Dendritic cell treated with granulocyte-macrophage colony-stimulating factor and Interleukin-4, amounts not matched to agents 40 ng/mL and 50 ng/mL, for 4 days (primary cell): ENCODE results near the gene B3GLCT.

ENCODE experiments used
- H3K27ac Mint-ChIP-seq: one replicate; pipeline ENCODE4 v1.8.0; 2022; ENCODE audit warnings: mild to moderate bottlenecking, mixed read lengths
- H3K27me3 Mint-ChIP-seq: one replicate; pipeline ENCODE4 v1.8.0; 2022; ENCODE audit warnings: mild to moderate bottlenecking, mixed read lengths
- H3K36me3 Mint-ChIP-seq: one replicate; pipeline ENCODE4 v1.8.0; 2022; ENCODE audit warnings: low read depth, mixed read lengths
- H3K4me1 Mint-ChIP-seq: one replicate; pipeline ENCODE4 v1.8.0; 2022; ENCODE audit warnings: low read depth, mixed read lengths
- H3K4me3 Mint-ChIP-seq: one replicate; pipeline ENCODE4 v1.8.0; 2022; ENCODE audit warnings: mild to moderate bottlenecking, moderate library complexity, mixed read lengths
- H3K9me3 Mint-ChIP-seq: one replicate; pipeline ENCODE4 v1.8.0; 2022; ENCODE audit warnings: mixed read lengths
- intact Hi-C: fragments of 100-400 bp; cut with micrococcal nuclease; formaldehyde crosslinking; loops from one replicate; pipeline ENCODE4 v1.15.0; 2022

The B3GLCT gene

DNA sequence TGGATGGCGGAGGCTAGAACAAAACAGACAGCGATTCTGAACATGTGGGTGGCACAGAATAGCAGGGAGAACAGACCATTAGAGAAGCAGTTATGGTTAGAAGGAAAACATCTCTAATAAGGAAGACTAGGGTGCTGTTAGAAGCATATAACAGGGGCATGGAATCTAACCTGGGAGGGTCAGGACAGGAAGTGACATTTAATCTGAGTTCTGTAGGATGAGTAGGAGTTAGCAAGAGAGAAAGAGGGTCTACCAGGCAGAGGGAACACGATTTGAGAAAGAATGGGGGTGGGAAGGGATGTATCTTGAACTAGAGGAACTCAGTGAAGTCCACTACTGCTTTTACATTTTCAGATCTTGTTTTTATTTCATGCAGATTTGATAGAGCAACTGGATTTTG is 48.6 kb downstream of the B3GLCT start:
- Mint-ChIP-seq H3K4me3 (no peak overlapping the region), H3K4me1 (peaks cover 5% of the 10 kb centered on the region), H3K27ac (no peak overlapping the region), H3K9me3 (peaks cover 27% of the 10 kb centered on the region), H3K27me3 (no peaks in the 10 kb centered on the region), H3K36me3 (peaks cover 11% of the 10 kb centered on the region)
- intact Hi-C loops = no loop called here

GRCh38 chr13:31248965-31249539 is 49.3 kb downstream of the B3GLCT start:
- intact Hi-C loops = no loop called here
- Mint-ChIP-seq H3K4me3 (no peak overlapping the region), H3K27me3 (no peaks in the 10 kb centered on the region), H3K36me3 (peaks cover 11% of the 10 kb centered on the region), H3K4me1 (peaks cover 5% of the 10 kb centered on the region), H3K9me3 (peaks cover 27% of the 10 kb centered on the region), H3K27ac (no peak overlapping the region)

DNA sequence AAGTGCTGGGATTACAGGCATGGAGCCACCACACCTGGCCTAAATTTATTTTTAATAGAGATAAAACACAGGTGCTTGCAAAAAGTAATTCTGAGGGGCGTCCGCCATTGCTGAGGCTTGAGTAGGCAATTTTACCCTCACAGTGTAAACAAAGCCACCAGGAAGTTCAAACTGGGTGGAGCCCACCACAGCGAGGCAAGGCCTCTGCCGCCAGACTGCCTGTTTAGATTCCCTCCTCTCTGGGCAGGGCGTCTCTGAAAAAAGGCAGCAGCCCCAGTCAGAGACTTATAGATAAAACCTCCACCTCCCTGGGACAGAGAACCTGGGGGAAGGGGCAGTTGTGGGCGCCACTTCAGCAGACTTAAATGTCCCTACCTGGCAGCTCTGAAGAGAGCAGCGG is 50.7 kb downstream of the B3GLCT start:
- Mint-ChIP-seq H3K36me3 (peaks cover 11% of the 10 kb centered on the region), H3K27ac (no peak overlapping the region), H3K4me3 (no peak overlapping the region), H3K27me3 (no peaks in the 10 kb centered on the region), H3K9me3 (peaks cover 27% of the 10 kb centered on the region), H3K4me1 (peaks cover 5% of the 10 kb centered on the region)
- intact Hi-C loops = no loop called here

DNA sequence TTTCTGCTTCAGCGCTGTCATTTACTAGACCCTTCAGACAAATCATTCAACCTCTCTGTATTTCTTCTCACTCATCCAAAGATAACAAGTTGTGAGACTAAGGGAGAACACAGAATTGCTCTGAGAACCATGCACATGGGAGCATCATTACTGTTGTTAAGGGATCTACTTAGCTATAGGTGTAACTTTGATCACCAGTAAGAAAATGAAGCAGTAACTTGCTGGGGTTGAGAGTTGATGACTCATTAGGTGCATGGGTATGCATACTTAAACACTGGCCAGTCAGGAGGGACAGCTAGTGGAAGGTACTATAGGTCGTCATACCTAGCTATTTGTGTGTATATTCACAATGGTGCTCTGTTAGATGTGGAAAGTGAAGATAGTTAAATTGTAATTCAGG is 61.5 kb downstream of the B3GLCT start:
- Mint-ChIP-seq H3K4me3 (no peak overlapping the region), H3K36me3 (peaks cover 25% of the 10 kb centered on the region), H3K9me3 (peaks cover under 1% of the 10 kb centered on the region), H3K4me1 (no peaks in the 10 kb centered on the region), H3K27me3 (no peaks in the 10 kb centered on the region), H3K27ac (no peak overlapping the region)
- intact Hi-C loops = no loop called here

- H3K27me3 Mint-ChIP-seq = no peaks in the 10 kb centered on the region
- no peaks in the 10 kb centered on the region for H3K4me1 Mint-ChIP-seq
- H3K9me3 Mint-ChIP-seq = no peaks in the 10 kb centered on the region
- intact Hi-C loops = no loop called here
- no peak overlapping the region for H3K27ac Mint-ChIP-seq
- peaks cover 25% of the 10 kb centered on the region for H3K36me3 Mint-ChIP-seq
- no peak overlapping the region for H3K4me3 Mint-ChIP-seq
These were observed 63.6 kb downstream of the B3GLCT start for GRCh38 chr13:31263346-31263745.

DNA sequence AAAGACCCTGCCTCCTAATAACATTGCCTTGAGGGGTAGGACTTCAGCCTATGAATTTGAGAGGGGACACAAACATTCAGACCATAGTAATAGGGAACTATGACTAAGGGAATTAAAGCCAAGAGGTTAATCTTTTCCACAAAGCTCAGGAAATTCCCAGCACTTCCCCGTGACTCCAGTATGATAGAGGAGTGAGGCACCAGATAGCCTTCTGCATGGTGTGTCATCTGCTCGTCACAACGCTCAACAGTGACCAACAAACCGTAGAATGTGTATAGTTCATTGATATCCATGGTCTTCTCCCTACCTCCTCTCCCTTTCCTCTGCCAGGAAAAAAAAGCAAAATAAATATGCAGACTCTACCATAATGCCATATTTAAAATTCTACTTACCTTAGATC is 64.4 kb downstream of the B3GLCT start:
- H3K4me1 Mint-ChIP-seq = no peaks in the 10 kb centered on the region
- no peaks in the 10 kb centered on the region for H3K9me3 Mint-ChIP-seq
- intact Hi-C loops = no loop called here
- no peak overlapping the region for H3K27ac Mint-ChIP-seq
- H3K27me3 Mint-ChIP-seq = no peaks in the 10 kb centered on the region
- H3K4me3 Mint-ChIP-seq = no peak overlapping the region
- peaks cover 26% of the 10 kb centered on the region for H3K36me3 Mint-ChIP-seq

DNA sequence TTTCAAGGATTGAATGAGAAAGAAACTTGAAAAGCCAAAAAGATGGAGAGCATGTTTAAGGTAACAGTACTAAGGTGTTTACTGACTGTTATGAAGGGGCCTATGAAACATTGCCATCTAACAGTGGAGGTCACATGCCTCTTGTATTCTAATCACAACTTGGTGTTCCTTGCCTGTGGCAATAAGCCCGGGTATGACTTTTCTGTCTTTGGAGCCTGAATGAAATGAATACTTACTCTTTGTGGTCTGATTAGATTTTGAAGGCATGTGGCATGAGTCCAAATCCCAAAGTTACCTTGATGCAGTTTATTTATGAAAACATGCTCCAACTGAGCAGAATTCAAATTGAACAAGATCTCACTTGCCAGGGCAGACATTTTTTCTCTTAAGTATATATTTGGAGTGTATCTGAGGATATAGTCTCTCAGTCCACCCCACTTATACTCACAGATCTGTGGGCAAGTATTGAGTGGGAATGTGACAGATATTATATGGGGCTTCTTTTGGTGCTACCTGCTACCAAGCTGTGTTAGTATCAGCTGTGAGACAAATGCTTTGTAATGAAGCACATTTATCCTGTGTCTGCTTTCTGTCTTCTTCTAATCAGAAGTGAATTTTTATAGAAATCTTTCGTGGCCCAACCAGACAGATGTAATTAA is 67.5 kb downstream of the B3GLCT start:
- H3K9me3 Mint-ChIP-seq = peaks cover 21% of the 10 kb centered on the region
- no peaks in the 10 kb centered on the region for H3K27me3 Mint-ChIP-seq
- no peaks in the 10 kb centered on the region for H3K4me1 Mint-ChIP-seq
- intact Hi-C loops = no loop called here
- H3K36me3 Mint-ChIP-seq = peaks cover 36% of the 10 kb centered on the region
- H3K27ac Mint-ChIP-seq = no peak overlapping the region
- H3K4me3 Mint-ChIP-seq = no peak overlapping the region

DNA sequence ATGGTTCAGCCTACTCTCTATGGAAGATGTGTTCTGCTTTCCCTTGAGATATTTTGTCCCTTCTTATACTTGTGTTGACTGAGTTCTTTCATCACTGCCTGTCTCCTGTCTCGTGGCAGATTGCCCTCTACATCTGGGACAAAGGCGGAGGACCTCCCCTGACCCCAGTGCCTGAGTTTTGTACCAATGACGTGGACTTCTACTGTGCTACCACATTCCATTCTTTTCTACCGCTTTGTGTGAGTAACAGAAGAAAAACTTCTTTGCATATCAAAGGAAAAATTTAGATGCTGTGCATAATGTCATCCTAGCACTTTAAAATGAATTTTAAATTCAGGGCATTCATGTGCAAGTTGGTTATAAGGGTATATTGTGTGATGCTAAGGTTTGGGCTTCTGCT is 74.6 kb downstream of the B3GLCT start:
- no peaks in the 10 kb centered on the region for H3K4me1 Mint-ChIP-seq
- peaks cover 28% of the 10 kb centered on the region for H3K9me3 Mint-ChIP-seq
- no peaks in the 10 kb centered on the region for H3K27me3 Mint-ChIP-seq
- no peak overlapping the region for H3K4me3 Mint-ChIP-seq
- peaks cover 62% of the 10 kb centered on the region for H3K36me3 Mint-ChIP-seq
- intact Hi-C loops = no loop called here
- no peak overlapping the region for H3K27ac Mint-ChIP-seq

DNA sequence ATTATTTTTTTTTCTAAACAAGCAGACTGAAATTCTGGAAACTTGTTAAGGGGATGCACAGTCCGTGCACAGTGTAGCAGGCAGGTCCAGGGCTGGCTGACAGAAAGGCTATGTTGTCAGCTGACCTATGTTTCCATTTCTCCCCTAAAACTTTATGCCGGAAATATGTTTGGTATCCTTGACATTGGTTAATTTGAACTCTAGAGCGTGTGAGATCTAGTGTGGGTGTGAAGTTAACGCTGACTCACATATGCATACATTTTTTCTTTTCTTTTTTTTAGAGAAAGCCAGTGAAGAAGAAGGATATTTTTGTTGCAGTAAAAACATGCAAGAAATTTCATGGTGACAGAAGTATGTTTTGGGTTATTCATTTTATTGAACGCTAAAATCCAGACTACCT is 76.6 kb downstream of the B3GLCT start:
- intact Hi-C loops = no loop called here
- Mint-ChIP-seq H3K36me3 (peaks cover 50% of the 10 kb centered on the region), H3K4me3 (no peak overlapping the region), H3K27ac (no peak overlapping the region), H3K9me3 (peaks cover 25% of the 10 kb centered on the region), H3K27me3 (no peaks in the 10 kb centered on the region), H3K4me1 (no peaks in the 10 kb centered on the region)

DNA sequence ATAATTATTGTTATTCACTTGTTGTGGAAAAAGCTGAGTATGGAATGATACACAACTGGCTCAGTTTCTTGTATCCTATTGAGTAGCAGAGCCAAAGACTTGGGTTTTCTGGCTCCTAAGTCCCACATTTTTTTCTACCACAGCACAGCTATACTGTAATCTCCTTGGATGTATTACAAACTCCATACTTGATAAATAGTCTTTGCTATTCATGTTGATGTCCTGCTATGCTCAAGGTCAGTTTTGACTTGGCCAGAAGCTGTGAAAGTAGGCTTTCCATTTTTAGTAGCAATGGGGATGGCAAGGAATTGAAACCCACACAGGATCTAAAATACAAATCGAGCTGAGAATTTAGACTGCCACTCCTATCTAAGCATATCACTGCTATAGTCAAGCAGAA is 79.1 kb downstream of the B3GLCT start:
- Mint-ChIP-seq H3K27ac (no peak overlapping the region), H3K4me3 (no peak overlapping the region), H3K36me3 (peaks cover 37% of the 10 kb centered on the region), H3K4me1 (no peaks in the 10 kb centered on the region), H3K9me3 (peaks cover 15% of the 10 kb centered on the region), H3K27me3 (no peaks in the 10 kb centered on the region)
- intact Hi-C loops = no loop called here

GRCh38 chr13:31282741-31283455 is 83.1 kb downstream of the B3GLCT start:
- Mint-ChIP-seq H3K36me3 (peaks cover 16% of the 10 kb centered on the region), H3K27ac (no peak overlapping the region), H3K4me1 (no peaks in the 10 kb centered on the region), H3K9me3 (peaks cover 16% of the 10 kb centered on the region), H3K4me3 (no peak overlapping the region), H3K27me3 (no peaks in the 10 kb centered on the region)
- intact Hi-C loops = no loop called here

DNA sequence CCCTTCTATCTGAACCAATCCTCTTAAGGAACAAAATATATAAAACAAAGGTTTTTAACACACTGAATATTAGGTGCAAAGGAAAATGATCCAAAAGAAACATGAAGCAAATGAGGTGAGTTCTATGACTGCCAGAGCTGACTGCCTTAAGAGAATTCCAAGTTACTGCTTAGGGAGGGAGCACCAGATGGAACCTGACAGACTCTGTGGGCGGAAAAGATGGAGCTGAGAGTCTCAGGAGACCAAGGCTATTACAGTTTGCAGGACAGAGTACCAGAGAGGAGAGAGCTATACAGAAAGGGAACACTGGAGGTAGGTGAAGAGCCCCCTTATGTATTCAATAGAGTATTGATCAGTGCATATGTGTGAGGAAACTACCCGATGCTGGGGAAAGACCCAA is 87.2 kb downstream of the B3GLCT start:
- H3K36me3 Mint-ChIP-seq = peaks cover 33% of the 10 kb centered on the region
- intact Hi-C loops = no loop called here
- no peak overlapping the region for H3K4me3 Mint-ChIP-seq
- no peak overlapping the region for H3K27ac Mint-ChIP-seq
- H3K9me3 Mint-ChIP-seq = peaks cover 18% of the 10 kb centered on the region
- no peaks in the 10 kb centered on the region for H3K27me3 Mint-ChIP-seq
- H3K4me1 Mint-ChIP-seq = no peaks in the 10 kb centered on the region

DNA sequence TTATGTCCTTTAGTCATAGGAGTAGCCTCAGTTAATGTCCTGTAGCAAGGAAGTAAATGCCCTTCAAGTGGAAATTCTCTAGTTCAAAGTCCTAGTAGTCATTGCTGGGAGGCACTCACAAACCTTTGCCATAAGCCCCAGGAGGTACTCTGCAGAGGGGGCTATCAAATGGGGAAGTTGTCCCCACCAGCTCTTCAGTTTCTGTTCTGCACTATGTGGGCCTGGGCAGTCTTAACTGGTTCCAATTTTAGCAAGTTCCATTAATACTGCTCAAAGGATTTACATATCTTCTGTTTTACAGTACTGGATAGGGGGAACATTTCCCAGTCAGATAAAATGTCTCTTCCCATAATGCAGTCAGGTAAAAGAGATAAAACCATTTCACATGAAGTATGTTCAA is 101.3 kb downstream of the B3GLCT start:
- intact Hi-C loops = no loop called here
- H3K4me3 Mint-ChIP-seq = no peak overlapping the region
- no peaks in the 10 kb centered on the region for H3K27me3 Mint-ChIP-seq
- peaks cover 33% of the 10 kb centered on the region for H3K9me3 Mint-ChIP-seq
- H3K36me3 Mint-ChIP-seq = peaks cover 14% of the 10 kb centered on the region
- H3K27ac Mint-ChIP-seq = no peak overlapping the region
- H3K4me1 Mint-ChIP-seq = no peaks in the 10 kb centered on the region

DNA sequence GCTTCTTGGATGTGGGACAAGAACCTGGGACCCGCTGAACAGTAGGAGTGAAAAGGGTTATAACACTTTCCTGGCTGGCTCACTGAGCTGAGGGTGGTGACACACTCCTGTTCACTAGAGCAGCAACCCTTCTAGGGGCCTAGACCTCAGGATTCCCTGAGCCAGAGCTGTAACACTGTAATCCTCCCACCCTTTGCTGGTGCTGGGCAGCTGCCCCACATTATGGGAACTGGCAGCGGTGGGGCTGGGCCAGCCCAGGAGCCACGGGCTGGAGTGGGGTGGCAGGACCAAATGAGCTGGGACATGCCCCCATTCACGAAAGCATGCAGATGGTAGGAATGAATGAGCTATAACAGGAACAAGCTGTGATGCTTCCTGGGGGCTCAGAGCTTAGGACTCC is 110.6 kb downstream of the B3GLCT start:
- Mint-ChIP-seq H3K36me3 (peaks cover 9% of the 10 kb centered on the region), H3K27ac (no peak overlapping the region), H3K27me3 (no peaks in the 10 kb centered on the region), H3K4me1 (no peaks in the 10 kb centered on the region), H3K9me3 (peaks cover 55% of the 10 kb centered on the region), H3K4me3 (no peak overlapping the region)
- intact Hi-C loops = no loop called here
